GM13976 (cell line): Measurements from ENCODE around the gene MS4A4E.

ENCODE experiments used
- DNase-seq: peaks from one replicate; pipeline ENCODE4 v3.0.0; 2012; ENCODE audit warnings: low spot score
- CTCF ChIP-seq: IDR thresholded peaks from 2 replicates; pipeline ENCODE4 v1.5.1; 2012; ENCODE audit warnings: borderline replicate concordance, mild to moderate bottlenecking; ENCODE audit not compliant: insufficient read depth; ENCODE audit errors: extremely low read depth, missing control alignments, control extremely low read depth
- in situ Hi-C: fragments of 300-500 bp; cut with MboI; formaldehyde crosslinking; loops from one replicate; pipeline ENCODE4 v1.12.0; 2022; ENCODE audit warnings: low sequenced_read_pairs, mixed read lengths, inconsistent platforms; ENCODE audit not compliant: unreplicated experiment

The MS4A4E gene

DNA sequence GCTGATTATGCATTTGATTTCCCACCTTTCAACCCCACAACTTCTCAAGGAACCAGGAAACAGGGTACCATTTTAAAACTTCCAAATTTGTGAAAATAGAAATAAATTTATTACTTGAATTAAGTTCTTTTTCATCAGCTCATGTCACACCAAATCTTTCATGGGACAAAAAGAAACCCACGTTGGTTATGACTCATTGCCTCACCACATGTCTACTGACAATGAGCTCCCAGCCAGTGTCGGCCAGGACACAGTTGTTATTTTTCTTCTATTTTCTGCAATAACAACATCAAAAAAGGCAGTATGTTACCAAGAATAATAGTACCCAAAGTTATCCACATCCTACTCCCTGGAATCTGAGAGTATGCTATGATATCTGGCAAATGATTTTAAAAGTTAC lies 77.4 kb downstream of the MS4A4E start:
- in situ Hi-C loops = no loop called here
- TF ChIP-seq CTCF = no peak
- no peak for DNase-seq

- in situ Hi-C loops = no loop called here
- no peak for TF ChIP-seq CTCF
- no peak for DNase-seq
Measured at GRCh38 chr11:60164550-60165075, 78.3 kb downstream of the MS4A4E start.

DNA sequence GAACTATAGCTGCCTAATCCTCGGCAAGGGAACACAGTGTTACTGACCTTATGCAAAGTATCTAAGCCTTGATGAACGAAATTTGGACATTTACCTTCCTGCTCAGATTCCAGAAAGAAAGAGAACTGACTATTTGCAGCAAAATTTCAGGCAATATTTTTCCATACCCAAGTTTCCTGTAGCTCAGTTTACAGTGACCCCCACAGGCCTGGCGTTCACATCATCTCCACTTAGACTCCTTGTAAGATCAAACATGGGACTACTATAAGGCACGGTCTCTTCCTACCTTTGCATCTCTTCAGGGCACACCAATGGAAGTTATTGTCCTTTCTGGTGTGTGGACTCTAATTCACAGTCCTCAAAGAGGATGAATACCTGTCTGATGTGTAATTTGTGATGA lies 81.2 kb downstream of the MS4A4E start:
- no peak for TF ChIP-seq CTCF
- DNase-seq = no peak
- in situ Hi-C loops = no loop called here

GRCh38 chr11:60161107-60161506 lies 81.8 kb downstream of the MS4A4E start:
- DNase-seq = no peak
- TF ChIP-seq CTCF = no peak
- in situ Hi-C loops = no loop called here

- in situ Hi-C loops = no loop called here
- TF ChIP-seq CTCF = no peak
- DNase-seq = no peak
Measured at GRCh38 chr11:60159868-60160267, 83.1 kb downstream of the MS4A4E start.

DNA sequence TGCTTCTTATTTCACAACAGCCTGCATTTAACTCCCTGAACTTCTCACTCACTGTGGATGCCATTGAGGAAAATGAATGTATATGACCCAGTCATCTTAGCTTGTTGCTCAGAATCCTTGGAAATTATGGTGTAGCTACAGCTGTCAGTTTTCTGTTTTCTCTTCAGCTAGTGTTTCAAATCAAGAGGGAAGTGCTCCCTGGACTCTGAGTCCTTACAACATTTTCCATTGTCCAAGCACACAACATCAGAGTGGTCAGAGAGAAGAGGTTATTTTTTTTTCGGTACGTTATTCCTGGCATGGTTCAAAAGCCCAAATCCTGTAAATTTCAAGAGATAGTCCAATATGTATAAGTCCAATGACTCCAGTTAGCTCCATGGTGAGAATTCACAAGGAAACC lies 83.7 kb downstream of the MS4A4E start:
- TF ChIP-seq CTCF = no peak
- DNase-seq = no peak
- in situ Hi-C loops = no loop called here

GRCh38 chr11:60158636-60159035 lies 84.3 kb downstream of the MS4A4E start:
- in situ Hi-C loops = no loop called here
- no peak for DNase-seq
- TF ChIP-seq CTCF = no peak
